Stimulated activated CD4-positive, alpha-beta T cell treated with anti-CD3 and anti-CD28 coated beads, Interleukin-4, amount 100 ng/mL, for 48 hours (primary cell): ENCODE results near the gene ST8SIA4.
"Not testable (repeated sequence)": the region's sequence is repeated elsewhere in the genome, so short reads cannot be mapped to it uniquely, and the experiment has no call there.

Experiments
- DNase-seq, 2 donors: peaks; one replicate each; pipeline ENCODE4 v3.0.0-alpha.2; 2020; ENCODE audit warnings: low read depth in 2 of 2

Gene ST8SIA4

GRCh38 chr5:100788417-100788816, 114.7 kb downstream of the ST8SIA4 start:
- DNase-seq: no peak

- no peak for DNase-seq
These were observed 115.4 kb downstream of the ST8SIA4 start for GRCh38 chr5:100787648-100788047.

- DNase-seq: not testable (repeated sequence)
These were observed 117.5 kb downstream of the ST8SIA4 start for GRCh38 chr5:100785536-100785935.

GRCh38 chr5:100780376-100780870, 122.7 kb downstream of the ST8SIA4 start:
- DNase-seq: no peak

- DNase-seq: no peak
These were observed 123.3 kb downstream of the ST8SIA4 start for GRCh38 chr5:100779669-100780375.

GRCh38 chr5:100777680-100778300, 125.3 kb downstream of the ST8SIA4 start:
- no peak for DNase-seq

GRCh38 chr5:100775533-100775855, 127.6 kb downstream of the ST8SIA4 start:
- DNase-seq: no peak

- no peak for DNase-seq
These were observed 130.5 kb downstream of the ST8SIA4 start for GRCh38 chr5:100772548-100772947.

- DNase-seq: no peak
These were observed 131.1 kb downstream of the ST8SIA4 start for GRCh38 chr5:100772006-100772405.

- DNase-seq: no peak
These were observed 131.9 kb downstream of the ST8SIA4 start for GRCh38 chr5:100771181-100771580.

GRCh38 chr5:100768221-100768620, 134.9 kb downstream of the ST8SIA4 start:
- DNase-seq: no peak

- DNase-seq: no peak
These were observed 140.1 kb downstream of the ST8SIA4 start for GRCh38 chr5:100762995-100763394.

- DNase-seq: no peak
These were observed 141.0 kb downstream of the ST8SIA4 start for GRCh38 chr5:100762108-100762507.

GRCh38 chr5:100761192-100761591, 141.9 kb downstream of the ST8SIA4 start:
- DNase-seq: no peak

- DNase-seq: no peak
These were observed 142.4 kb downstream of the ST8SIA4 start for GRCh38 chr5:100760688-100761087.

- no peak for DNase-seq
These were observed 144.3 kb downstream of the ST8SIA4 start for GRCh38 chr5:100758780-100759179.

- DNase-seq: no peak
These were observed 144.8 kb downstream of the ST8SIA4 start for GRCh38 chr5:100758306-100758705.

- no peak for DNase-seq
These were observed 145.5 kb downstream of the ST8SIA4 start for GRCh38 chr5:100757618-100758017.
